SK-MEL-5 (cell line): ENCODE measurements around the gene VPS4A. TPM values are rescaled to one million over a fixed set of nuclear protein-coding genes. Genes with fewer than 3 reads are reported as not detected.
"Not testable (repeated sequence)": the region's sequence is repeated elsewhere in the genome, so short reads cannot be mapped to it uniquely, and the experiment has no call there.

Source experiments
- DNase-seq: peaks from one replicate; pipeline ENCODE4 v3.0.0-alpha.2; 2016; ENCODE audit warnings: low read depth, low spot score
- in situ Hi-C: cut with HindIII; loops from 2 replicates; pipeline ENCODE4 v1.10.0; 2016; ENCODE audit warnings: low sequenced_read_pairs, high pct_unique_total_duplicates, low pct_unique_long_range_greater_than_20kb
- polyA plus RNA-seq, 2 experiments: library from polyadenylated mRNA; depleted of rRNA; stranded (reverse); fragments of >200 nt; gene quantifications; 2 replicates each; pipeline ENCODE4 v1.2.3, GENCODE V29; 2015
- total RNA-seq: library from RNA; depleted of rRNA; stranded (reverse); fragments of >200 nt; shearing (Covaris generic); gene quantifications from 2 replicates; pipeline ENCODE4 v1.2.3, GENCODE V29; 2014; rRNA removed

VPS4A gene
- 19.5 and 22.4 TPM in 2 replicates for total RNA-seq
- polyA plus RNA-seq (2015; cell fraction: cytosol; rRNA removed), result 25.4 and 35.5 TPM in 2 replicates
- 62.6 and 70.3 TPM in 2 replicates for polyA plus RNA-seq (2015; cell fraction: nucleus; rRNA removed)

DNA sequence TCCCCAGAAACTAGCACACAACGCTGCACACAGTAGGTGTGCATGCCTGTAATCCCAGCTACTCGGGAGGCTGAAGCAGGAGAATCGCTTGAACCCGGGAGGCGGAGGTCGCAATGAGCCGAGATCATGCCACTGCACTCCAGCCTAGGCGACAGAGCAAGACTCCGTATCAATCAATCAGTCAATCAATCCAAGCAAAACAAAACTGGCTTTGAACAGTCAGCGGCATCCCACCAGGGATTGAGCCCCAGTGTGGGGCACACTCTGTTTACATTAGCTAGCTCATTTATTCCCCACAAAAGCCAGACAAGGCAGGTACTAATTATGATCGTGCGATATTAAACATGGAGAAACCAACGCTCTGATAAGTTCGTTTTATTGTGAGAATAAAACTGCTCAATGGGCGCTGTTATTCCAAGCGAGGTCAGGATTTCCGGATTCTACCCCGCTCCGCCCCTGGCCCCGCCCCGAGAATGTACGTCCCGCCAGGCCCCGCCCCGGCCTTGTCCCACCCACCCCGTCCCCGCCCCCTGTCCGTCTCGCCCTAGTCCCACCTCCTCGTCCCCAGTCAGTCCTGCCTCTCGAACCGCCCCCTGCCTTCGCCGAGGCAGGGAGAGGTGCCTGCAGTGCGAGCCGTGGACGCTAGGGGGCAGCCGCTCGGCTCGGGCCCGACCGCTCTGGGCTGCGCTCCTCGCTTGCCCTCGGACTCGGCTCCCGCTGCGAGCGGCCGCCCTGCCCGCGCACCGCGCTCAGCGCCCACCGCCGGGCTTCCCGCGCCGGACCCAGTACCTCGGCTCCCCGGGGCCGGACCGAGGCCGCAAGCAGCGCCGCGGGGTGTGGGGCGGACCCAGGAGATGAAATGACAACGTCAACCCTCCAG, at the start of gene VPS4A:
Gene VPS4A, plus strand, starts transcription at position 698 of the 880 bp plus-strand sequence. Its CDS starts 162 bp downstream, at position 860.
- DNase-seq, result peak; percentile 92
- in situ Hi-C loops, result no loop called here

- in situ Hi-C loops, result no loop called here
- no peak for DNase-seq
Measured at GRCh38 chr16:69266334-69267063, 44.7 kb upstream of the VPS4A start.

- DNase-seq, result no peak
- in situ Hi-C loops, result no loop called here
Measured at GRCh38 chr16:69267633-69268032, 43.5 kb upstream of the VPS4A start.

DNA sequence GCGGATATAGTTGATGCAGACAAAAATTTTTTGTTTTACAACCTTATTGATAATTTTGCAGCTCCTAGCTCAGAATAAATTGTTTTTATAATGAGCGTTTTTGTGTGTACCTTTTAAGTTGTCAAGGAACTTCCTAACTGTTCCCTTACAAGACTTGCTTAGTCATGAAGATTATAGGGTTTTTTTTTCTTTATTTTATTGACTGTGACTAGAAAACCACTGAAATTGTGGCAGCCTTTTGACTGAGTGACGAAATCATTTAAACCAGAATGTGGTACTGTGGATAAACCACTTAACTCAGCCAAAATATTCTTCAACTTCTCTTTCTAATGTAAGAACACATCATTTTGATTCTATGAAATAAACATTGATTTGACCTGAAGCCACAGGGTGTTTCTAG, 40.8 kb upstream of the VPS4A start:
- no peak for DNase-seq
- in situ Hi-C loops, result no loop called here

DNA sequence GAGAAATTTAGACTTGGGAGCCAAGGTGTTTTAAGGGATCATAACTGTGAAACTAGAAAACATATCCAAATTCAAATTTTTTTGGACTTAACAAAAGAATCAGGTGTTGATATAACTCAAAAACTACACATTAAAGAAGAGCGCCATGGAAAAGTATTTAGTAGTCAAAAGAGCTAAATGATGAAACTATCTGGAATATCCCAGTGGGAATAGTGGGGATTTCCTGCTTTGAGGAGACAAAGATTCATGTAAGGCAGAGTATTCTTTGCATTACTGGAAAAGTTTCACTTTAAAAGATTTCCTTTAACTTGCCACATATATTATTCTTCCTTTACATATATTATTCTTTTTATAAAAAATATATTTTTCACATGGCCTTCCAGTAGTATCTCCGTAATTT, 40.3 kb upstream of the VPS4A start:
- in situ Hi-C loops, result no loop called here
- DNase-seq, result no peak

GRCh38 chr16:69273009-69273408, 38.1 kb upstream of the VPS4A start:
- in situ Hi-C loops, result no loop called here

DNA sequence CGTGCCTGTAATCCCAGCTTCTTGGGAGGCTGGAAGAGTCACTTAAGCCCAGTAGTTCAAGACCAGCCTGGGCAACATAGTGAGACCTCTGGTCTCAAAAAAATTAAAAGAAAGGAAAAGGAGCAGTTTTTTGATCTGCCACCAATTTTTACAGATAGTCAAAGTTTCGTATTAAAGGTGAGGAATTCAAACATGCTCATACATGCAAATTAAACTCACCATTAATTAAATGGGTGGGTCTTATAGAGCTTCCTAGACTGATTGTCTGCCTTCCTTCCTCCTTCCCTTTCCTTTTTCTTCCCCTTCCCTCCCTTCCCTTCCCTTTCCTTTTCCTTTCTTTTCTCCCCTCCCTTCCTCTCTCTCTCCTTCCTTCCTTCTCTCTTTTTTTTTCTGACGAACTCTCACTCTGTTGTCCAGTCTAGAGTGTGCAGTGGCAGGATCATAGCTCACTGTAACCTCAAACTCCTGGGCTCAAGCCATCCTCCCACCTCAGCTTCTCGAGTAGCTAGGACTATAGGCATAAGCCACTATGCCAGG, 36.4 kb upstream of the VPS4A start:
- DNase-seq, result no peak
- in situ Hi-C loops, result no loop called here

More at GRCh38 chr16:69273009-69273408, 38.1 kb upstream of the VPS4A start:
- no peak for DNase-seq

DNA sequence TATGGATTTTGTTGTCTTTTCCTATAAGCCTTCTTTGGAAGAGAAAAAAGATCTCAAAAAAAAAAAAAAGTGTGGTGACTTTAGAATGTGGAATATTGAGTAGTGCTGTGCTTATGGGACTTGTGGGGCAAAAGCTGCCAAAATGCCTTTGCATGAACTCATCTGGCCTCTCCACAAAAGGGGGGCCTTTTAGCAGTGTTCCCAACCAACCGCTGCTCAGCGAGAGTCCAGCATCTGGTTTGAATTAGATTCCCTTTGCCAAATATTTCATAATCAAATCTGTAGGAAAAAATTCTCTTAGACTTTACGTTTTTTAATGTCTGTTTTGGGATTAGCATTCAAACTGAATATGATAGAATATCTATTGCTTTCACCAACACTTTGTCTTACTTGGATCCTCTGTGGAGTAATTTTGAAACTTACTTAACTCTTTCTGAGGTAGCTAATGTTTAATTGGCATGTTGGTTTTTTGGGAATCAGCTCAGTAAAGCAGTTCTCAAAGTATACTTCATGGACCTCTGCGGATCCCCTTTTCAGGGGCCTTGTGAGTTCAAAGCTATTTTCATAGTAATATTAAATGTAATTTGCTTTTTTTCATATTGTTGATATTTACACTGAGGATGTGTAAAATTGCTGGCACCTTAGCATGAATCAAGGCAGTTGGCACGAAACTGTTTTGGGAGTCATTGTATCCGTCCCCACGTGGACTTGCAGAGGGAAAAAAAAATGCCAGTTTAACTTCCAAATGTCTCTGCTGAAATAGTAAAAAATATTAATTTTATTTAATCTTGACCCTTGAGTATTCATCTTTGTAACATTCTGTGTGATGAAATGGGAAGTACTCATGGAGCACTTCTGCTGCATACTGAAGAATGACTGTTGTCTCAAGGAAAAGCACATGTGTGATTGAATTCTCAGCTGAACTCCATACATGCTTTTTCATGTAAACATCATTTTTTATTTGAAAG, 34.7 kb upstream of the VPS4A start:
- no peak for DNase-seq
- in situ Hi-C loops, result no loop called here

DNA sequence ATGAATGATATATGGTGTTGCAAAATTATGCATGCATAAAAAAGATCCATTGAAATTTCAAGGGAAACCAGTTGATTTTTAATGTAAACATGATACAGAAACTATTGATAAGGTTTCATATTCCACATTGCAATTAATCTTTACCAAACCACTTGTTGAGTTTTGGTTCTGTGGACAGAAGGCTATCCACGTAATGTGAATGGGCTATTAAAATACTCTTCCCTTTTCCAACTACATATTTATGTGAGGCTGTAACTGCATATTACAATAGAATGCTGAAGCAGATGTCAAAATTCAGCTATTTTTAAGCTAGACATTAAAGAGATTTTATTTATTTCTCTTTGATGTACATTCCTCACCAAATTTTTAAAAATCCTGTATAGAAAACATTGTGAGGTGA, 33.7 kb upstream of the VPS4A start:
- in situ Hi-C loops, result no loop called here
- DNase-seq, result no peak

DNA sequence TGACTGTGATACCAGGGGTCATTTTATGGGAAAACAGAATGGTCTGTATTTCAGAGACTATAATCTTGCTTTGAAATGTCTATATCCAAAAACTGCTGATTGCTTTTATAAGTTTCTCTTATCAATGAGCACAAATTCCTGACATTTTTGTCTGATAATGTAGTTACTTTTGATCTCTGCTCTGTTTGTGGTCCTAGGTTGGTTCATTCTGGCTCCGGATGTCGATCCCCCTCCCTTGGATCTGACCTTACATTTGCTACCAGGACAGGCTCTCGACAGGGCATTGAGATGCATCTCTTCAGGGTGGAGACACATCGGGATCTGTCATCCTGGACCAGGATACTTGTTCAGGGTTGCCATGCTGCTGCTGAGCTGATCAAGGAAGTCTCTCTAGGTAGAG, 27.3 kb upstream of the VPS4A start:
- no peak for DNase-seq
- in situ Hi-C loops, result no loop called here

GRCh38 chr16:69285240-69285639, 25.9 kb upstream of the VPS4A start:
- in situ Hi-C loops, result no loop called here
- no peak for DNase-seq

DNA sequence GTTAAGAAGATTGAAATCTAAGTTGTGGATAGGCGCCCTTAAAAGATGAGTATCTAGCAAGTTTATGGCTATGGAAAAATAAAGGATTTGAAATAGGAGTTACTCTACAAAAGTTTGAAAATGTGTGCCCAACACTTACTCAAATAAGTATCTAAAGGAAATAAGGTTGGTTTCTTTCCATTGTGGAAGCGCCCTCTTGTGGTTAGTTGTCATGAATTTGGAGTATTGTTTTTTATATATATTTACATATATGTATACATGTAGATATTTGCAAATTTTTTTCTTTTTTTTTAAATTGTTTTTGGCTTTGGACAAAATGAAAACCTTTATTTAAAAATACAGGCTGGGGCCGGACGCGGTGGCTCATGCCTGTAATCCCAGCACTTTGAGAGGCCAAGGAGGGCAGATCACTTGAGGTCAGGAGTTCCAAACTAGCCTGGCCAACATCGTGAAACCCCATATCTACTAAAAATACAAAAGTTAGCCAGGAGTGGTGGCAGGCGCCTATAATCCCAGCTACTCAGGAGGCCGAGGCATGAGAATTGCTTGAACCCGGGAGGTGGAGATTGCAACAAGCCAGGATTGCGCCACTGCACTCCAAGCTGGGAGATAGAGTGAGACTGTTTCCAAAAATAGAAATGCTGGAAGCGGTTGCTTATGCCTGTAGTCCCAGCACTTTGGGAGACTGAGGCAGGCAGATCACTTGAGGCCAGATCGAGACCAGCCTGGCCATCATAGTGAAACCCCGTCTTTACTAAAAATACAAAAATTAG, 24.0 kb upstream of the VPS4A start:
- in situ Hi-C loops, result no loop called here
- DNase-seq, result peak; percentile 64

GRCh38 chr16:69291657-69292056, 19.5 kb upstream of the VPS4A start:
- DNase-seq, in situ Hi-C loops: not testable (repeated sequence)

DNA sequence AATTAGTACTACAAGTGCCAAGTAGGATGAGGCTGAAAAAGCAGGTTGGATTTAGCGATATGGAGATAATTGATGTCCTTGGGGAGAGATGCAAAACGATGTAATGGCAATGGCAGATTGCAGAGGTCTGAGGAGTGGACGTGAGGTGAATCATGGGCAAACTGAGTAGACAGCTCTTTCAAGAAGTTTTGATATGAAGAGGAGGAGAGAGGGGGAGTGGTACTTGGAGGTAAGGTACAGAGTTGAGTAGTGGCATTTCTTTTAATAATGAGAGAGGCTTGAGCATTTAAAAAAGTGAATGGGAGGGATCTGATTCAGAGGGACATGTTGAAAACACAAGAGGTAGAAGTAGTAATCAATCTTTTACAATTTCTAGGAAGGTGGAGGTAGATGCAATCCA, 17.7 kb upstream of the VPS4A start:
- in situ Hi-C loops, result no loop called here
- no peak for DNase-seq

DNA sequence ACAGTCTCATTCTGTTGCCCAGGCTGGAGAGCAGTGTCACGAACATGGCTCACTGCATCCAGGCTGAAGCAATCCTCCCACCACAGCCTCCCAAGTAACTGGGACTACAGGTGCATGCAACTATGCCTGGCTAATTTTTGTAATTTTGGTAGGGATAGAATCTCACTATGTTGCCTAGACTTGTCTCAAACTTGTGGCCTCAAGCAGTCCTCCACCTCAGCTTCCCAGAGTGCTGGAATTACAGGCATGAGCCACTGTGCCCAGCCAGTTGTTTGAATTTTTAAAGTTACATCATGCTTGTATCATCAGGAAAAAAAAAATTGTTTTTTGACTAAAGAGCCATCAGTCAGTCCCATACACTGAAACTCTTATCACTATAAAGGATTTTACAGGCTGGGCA, 17.1 kb upstream of the VPS4A start:
- no peak for DNase-seq
- in situ Hi-C loops, result no loop called here

DNA sequence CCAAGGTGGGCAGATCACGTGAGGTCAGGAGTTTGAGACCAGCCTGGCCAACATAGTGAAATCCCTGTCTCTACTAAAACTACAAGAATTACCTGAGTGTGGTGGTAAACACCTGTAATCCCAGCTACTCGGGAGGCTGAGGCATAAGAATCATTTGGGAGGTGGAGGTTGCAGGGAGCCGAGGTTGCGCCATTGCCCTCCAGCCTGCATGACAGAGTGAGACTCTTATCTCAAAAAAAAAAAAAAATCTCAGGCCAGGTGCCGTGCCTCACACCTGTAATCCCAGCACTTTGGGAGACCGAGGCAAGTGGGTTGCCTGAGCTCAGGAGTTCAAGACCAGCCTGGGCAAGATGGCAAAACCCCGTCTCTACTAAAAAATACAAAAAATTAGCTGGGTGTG, 14.4 kb upstream of the VPS4A start:
- in situ Hi-C loops, DNase-seq: not testable (repeated sequence)

DNA sequence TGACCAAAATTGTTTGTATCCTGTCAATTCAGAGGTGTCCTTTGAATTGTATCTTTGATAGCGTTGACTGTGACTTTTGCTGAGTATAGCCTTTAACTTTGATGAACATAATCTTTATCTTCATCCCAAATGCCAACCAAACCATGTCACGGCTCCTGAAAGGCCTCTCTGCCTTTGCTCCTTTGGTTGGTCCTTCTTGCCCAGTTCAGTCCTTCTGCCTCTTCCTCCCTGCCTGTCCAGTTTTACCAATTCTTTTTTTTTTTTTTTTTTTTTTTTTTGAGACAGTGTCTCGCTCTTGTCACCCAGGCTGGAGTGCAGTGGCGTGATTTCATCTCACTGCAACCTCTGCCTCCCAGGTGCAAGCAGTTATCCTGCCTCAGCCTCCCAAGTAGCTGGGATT, 12.9 kb upstream of the VPS4A start:
- no peak for DNase-seq
- in situ Hi-C loops, result no loop called here
